LNCaP clone FGC (cell line): ENCODE data around the gene MOSMO.

Experiments used
- DNase-seq: peaks from one replicate; pipeline ENCODE4 v3.0.0-alpha.2; 2011; ENCODE audit warnings: low read depth
- H3K4me3 ChIP-seq: 2 replicates; pipeline ENCODE4 v1.5.1; 2011; ENCODE audit warnings: mild to moderate bottlenecking, low read depth, low read length, control low read depth
- TF ChIP-seq, protein P1 (sequence below): IDR thresholded peaks from 2 replicates; pipeline ENCODE4 v1.5.1; 2012; ENCODE audit warnings: mild to moderate bottlenecking; ENCODE audit not compliant: control insufficient read depth, insufficient read depth; ENCODE audit errors: extremely low read depth

The MOSMO gene

GRCh38 chr16:22088642-22089041, 80.7 kb downstream of the MOSMO start:
- no peak overlapping the region for H3K4me3 ChIP-seq
- TF ChIP-seq, protein P1, sequence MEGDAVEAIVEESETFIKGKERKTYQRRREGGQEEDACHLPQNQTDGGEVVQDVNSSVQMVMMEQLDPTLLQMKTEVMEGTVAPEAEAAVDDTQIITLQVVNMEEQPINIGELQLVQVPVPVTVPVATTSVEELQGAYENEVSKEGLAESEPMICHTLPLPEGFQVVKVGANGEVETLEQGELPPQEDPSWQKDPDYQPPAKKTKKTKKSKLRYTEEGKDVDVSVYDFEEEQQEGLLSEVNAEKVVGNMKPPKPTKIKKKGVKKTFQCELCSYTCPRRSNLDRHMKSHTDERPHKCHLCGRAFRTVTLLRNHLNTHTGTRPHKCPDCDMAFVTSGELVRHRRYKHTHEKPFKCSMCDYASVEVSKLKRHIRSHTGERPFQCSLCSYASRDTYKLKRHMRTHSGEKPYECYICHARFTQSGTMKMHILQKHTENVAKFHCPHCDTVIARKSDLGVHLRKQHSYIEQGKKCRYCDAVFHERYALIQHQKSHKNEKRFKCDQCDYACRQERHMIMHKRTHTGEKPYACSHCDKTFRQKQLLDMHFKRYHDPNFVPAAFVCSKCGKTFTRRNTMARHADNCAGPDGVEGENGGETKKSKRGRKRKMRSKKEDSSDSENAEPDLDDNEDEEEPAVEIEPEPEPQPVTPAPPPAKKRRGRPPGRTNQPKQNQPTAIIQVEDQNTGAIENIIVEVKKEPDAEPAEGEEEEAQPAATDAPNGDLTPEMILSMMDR, result no peak
- DNase-seq, result no peak

- no peak overlapping the region for H3K4me3 ChIP-seq
- DNase-seq, result no peak
- TF ChIP-seq, protein P1, result no peak
Observed at GRCh38 chr16:22089910-22090309, 82.0 kb downstream of the MOSMO start.

GRCh38 chr16:22091721-22092120, 83.8 kb downstream of the MOSMO start:
- no peak overlapping the region for H3K4me3 ChIP-seq
- peak; percentile 95 for DNase-seq
- TF ChIP-seq, protein P1, result no peak

GRCh38 chr16:22092143-22092933, 84.4 kb downstream of the MOSMO start, which contains the start of gene VWA3A:
TSS of gene VWA3A (plus strand) at chr16:22092541. CDS start at chr16:22092638, 97 bp downstream.
- DNase-seq, result peak; percentile 37
- TF ChIP-seq, protein P1, result no peak
- no peak within 1 kb of the TSS for H3K4me3 ChIP-seq

DNA sequence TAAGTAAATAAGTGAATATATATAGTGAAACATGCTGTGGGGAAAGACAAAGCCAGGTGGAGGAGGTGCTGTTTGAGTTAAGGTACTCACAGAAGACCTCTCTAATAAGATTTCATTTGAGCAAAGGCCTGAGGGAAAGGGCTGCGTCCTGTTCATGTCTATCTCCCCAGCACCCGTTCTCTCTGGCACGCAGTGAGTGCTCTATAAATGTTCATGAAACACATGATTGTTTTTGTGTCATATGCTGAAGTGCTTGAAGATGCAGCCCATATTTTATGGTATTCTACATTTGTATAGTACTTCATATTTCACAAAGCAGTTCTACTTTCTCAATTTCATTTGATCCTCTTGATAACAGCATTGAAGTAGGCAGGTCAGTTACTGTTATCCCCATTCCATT, 85.4 kb downstream of the MOSMO start:
- no peak for DNase-seq
- TF ChIP-seq, protein P1, result no peak
- H3K4me3 ChIP-seq, result no peak overlapping the region

DNA sequence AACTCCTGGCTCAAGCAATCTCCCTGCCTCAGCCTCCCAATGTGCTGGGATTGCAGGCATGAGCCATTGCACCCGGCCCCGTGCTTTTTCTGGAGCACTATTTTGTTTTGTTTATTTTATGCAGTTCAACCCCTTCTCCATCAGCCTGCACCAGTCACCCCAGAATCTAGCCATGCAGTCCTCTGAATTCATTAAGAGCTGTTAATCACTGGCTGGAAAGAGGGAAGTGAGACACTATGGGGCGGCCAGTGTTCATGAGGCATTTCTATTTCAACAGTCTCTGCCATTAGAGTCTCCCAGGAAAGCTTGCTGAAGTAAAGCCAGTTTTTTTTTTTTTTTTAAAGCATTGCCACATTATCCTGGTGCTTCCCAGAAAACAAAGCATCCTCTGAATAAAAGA, 86.1 kb downstream of the MOSMO start:
- TF ChIP-seq, protein P1, result no peak
- DNase-seq, result no peak
- H3K4me3 ChIP-seq, result no peak overlapping the region
